ENCODE measurements around the gene MALT1. TPM values are rescaled to one million over a fixed set of nuclear protein-coding genes. Genes with fewer than 3 reads are reported as not detected.
"Not testable (repeated sequence)": the region's sequence is repeated elsewhere in the genome, so short reads cannot be mapped to it uniquely, and the experiment has no call there.

MALT1 gene
- total RNA-seq, 1 donor from 2014 or later, result 14.1 TPM

- Mint-ChIP-seq H3K4me3 (ENCODE audit: low read depth) (no peak overlapping the region), H3K27ac (no peak overlapping the region), H3K9me3 (ENCODE audit: low read depth) (no peaks in the 10 kb centered on the region), H3K4me1 (ENCODE audit: low read depth) (no peaks in the 10 kb centered on the region), H3K27me3 (peaks cover 9% of the 10 kb centered on the region), H3K36me3 (ENCODE audit: insufficient read depth) (no peaks in the 10 kb centered on the region)
- DNase-seq (ENCODE audit: low spot score, unreplicated experiment), result no peak
- no peak for TF ChIP-seq CTCF (IDR thresholded peaks at IDR 0.05; ENCODE audit: unreplicated experiment)
Measured at GRCh38 chr18:58638441-58638840, 32.8 kb upstream of the MALT1 start.

- H3K36me3 Mint-ChIP-seq (ENCODE audit: insufficient read depth), result no peaks in the 10 kb centered on the region
- peaks cover 9% of the 10 kb centered on the region for H3K27me3 Mint-ChIP-seq
- no peaks in the 10 kb centered on the region for H3K4me1 Mint-ChIP-seq (ENCODE audit: low read depth)
- no peak overlapping the region for H3K4me3 Mint-ChIP-seq (ENCODE audit: low read depth)
- DNase-seq (ENCODE audit: low spot score, unreplicated experiment), result no peak
- H3K27ac Mint-ChIP-seq, result no peak overlapping the region
- TF ChIP-seq CTCF (IDR thresholded peaks at IDR 0.05; ENCODE audit: unreplicated experiment), result no peak
- no peaks in the 10 kb centered on the region for H3K9me3 Mint-ChIP-seq (ENCODE audit: low read depth)
Measured at GRCh38 chr18:58639237-58639636, 32.0 kb upstream of the MALT1 start.

GRCh38 chr18:58639751-58640427 lies 31.4 kb upstream of the MALT1 start:
- Mint-ChIP-seq H3K9me3 (ENCODE audit: low read depth) (no peaks in the 10 kb centered on the region), H3K27ac (no peak overlapping the region), H3K4me3 (ENCODE audit: low read depth) (no peak overlapping the region), H3K4me1 (ENCODE audit: low read depth) (no peaks in the 10 kb centered on the region), H3K36me3 (ENCODE audit: insufficient read depth) (no peaks in the 10 kb centered on the region), H3K27me3 (peaks cover 9% of the 10 kb centered on the region)
- TF ChIP-seq CTCF (IDR thresholded peaks at IDR 0.05; ENCODE audit: unreplicated experiment), result no peak
- no peak for DNase-seq (ENCODE audit: low spot score, unreplicated experiment)

- Mint-ChIP-seq H3K36me3 (ENCODE audit: insufficient read depth) (no peaks in the 10 kb centered on the region), H3K27me3 (peaks cover 9% of the 10 kb centered on the region), H3K4me1 (ENCODE audit: low read depth) (no peaks in the 10 kb centered on the region), H3K9me3 (ENCODE audit: low read depth) (no peaks in the 10 kb centered on the region), H3K4me3 (ENCODE audit: low read depth) (no peak overlapping the region), H3K27ac (no peak overlapping the region)
- no peak for DNase-seq (ENCODE audit: low spot score, unreplicated experiment)
- no peak for TF ChIP-seq CTCF (IDR thresholded peaks at IDR 0.05; ENCODE audit: unreplicated experiment)
Measured at GRCh38 chr18:58640428-58640805, 30.8 kb upstream of the MALT1 start.

GRCh38 chr18:58640891-58641610 lies 30.2 kb upstream of the MALT1 start:
- no peak for DNase-seq (ENCODE audit: low spot score, unreplicated experiment)
- no peak overlapping the region for H3K4me3 Mint-ChIP-seq (ENCODE audit: low read depth)
- no peaks in the 10 kb centered on the region for H3K36me3 Mint-ChIP-seq (ENCODE audit: insufficient read depth)
- H3K9me3 Mint-ChIP-seq (ENCODE audit: low read depth), result no peaks in the 10 kb centered on the region
- no peak overlapping the region for H3K27ac Mint-ChIP-seq
- no peak for TF ChIP-seq CTCF (IDR thresholded peaks at IDR 0.05; ENCODE audit: unreplicated experiment)
- peaks cover 9% of the 10 kb centered on the region for H3K27me3 Mint-ChIP-seq
- no peaks in the 10 kb centered on the region for H3K4me1 Mint-ChIP-seq (ENCODE audit: low read depth)

GRCh38 chr18:58643557-58643956 lies 27.7 kb upstream of the MALT1 start:
- not testable (repeated sequence) for H3K27ac Mint-ChIP-seq; H3K36me3 Mint-ChIP-seq (ENCODE audit: insufficient read depth); DNase-seq (ENCODE audit: low spot score, unreplicated experiment); H3K9me3 Mint-ChIP-seq (ENCODE audit: low read depth); H3K4me1 Mint-ChIP-seq (ENCODE audit: low read depth); H3K27me3 Mint-ChIP-seq; H3K4me3 Mint-ChIP-seq (ENCODE audit: low read depth)
